PC-3 (cell line): ENCODE measurements around the gene NSF.
"Not testable (repeated sequence)": the region's sequence is repeated elsewhere in the genome, so short reads cannot be mapped to it uniquely, and the experiment has no call there.

Experiments used
- CTCF ChIP-seq: fragments of 300-600 bp; sonication (generic); conservative IDR thresholded peaks from 2 replicates; pipeline ENCODE4 v1.5.1; 2017; ENCODE audit warnings: antibody characterized with exemption, low read depth, mild to moderate bottlenecking, low read length
- EZH2 ChIP-seq: fragments of 300-600 bp; sonication (generic); IDR thresholded peaks from one replicate; pipeline ENCODE4 v1.6.1; 2017; ENCODE audit warnings: antibody characterized with exemption, mild to moderate bottlenecking, low read length; ENCODE audit not compliant: unreplicated experiment

- not testable (repeated sequence) for TF ChIP-seq CTCF, EZH2
Observed at GRCh38 chr17:46685284-46685683, 94.8 kb downstream of the NSF start.
